K562 (cell line): Measurements from ENCODE around the gene DLGAP3.

Experiments
- BRCA1 ChIP-seq, 2 experiments: fragments of 450-650 bp in 1 of 2; sonication (generic) in 1 of 2; formaldehyde crosslinking in 1 of 2; IDR thresholded peaks; 2 replicates each; pipeline versions ENCODE4 v1.5.0 to v1.6.1; 2017 to 2020; ENCODE audit warnings: mild to moderate bottlenecking in 1 of 2, missing genetic modification reagents in 1 of 2
- CTCF ChIP-seq, 3 experiments: IDR thresholded peaks in 2 of 3; conservative IDR thresholded peaks in 1 of 3; 2 replicates each; pipeline ENCODE4 v1.5.1; 2011 to 2012; ENCODE audit warnings: low read length in 3 of 3, mild to moderate bottlenecking in 3 of 3, control low read depth in 2 of 3, improper control_type of control experiment in 1 of 3, inconsistent platforms in 1 of 3, low read depth in 1 of 3, mixed read lengths in 1 of 3, moderate library complexity in 1 of 3; ENCODE audit not compliant: insufficient read depth in 2 of 3
- EZH2 ChIP-seq: IDR thresholded peaks from 2 replicates; pipeline ENCODE4 v1.6.1; 2012; ENCODE audit warnings: low read depth, mild to moderate bottlenecking, inconsistent platforms, low read length, borderline replicate concordance
- NONO ChIP-seq, 2 experiments: fragments of 200-400 bp in 1 of 2; fragments of 450-650 bp in 1 of 2; formaldehyde crosslinking in 1 of 2; IDR thresholded peaks; 2 replicates each; pipeline ENCODE4 v1.6.1; 2017; ENCODE audit warnings: low read depth in 2 of 2, mild to moderate bottlenecking in 2 of 2, moderate library complexity in 2 of 2, low read length in 1 of 2
- PKNOX1 ChIP-seq: fragments of 450-650 bp; IDR thresholded peaks from 2 replicates; pipeline ENCODE4 v1.6.1; 2016
- POLR2AphosphoS5 ChIP-seq: IDR thresholded peaks from 2 replicates; pipeline ENCODE4 v1.6.1; 2011; ENCODE audit warnings: mild to moderate bottlenecking, low read depth, low read length, moderate library complexity; ENCODE audit not compliant: control insufficient read depth, insufficient read depth
- POLR2G ChIP-seq: fragments of 200-400 bp; formaldehyde crosslinking; IDR thresholded peaks from 2 replicates; pipeline ENCODE4 v1.6.1; 2017; ENCODE audit warnings: low read depth, mild to moderate bottlenecking, antibody characterized with exemption, low read length, moderate library complexity
- SNIP1 ChIP-seq: fragments of 450-650 bp; IDR thresholded peaks from 2 replicates; pipeline ENCODE4 v1.7.1; 2017; ENCODE audit warnings: low read depth, mild to moderate bottlenecking
- TAF1 ChIP-seq: IDR thresholded peaks from 2 replicates; pipeline ENCODE4 v1.6.1; 2011; ENCODE audit warnings: mild to moderate bottlenecking, low read length, moderate library complexity; ENCODE audit not compliant: insufficient read depth, control insufficient read depth, severe bottlenecking; ENCODE audit errors: extremely low read depth
- TBP ChIP-seq: optimal IDR thresholded peaks from 2 replicates; pipeline ENCODE3; 2011; ENCODE audit warnings: low read depth, low read length, improper control_type of control experiment
- ZZZ3 ChIP-seq: fragments of 450-650 bp; IDR thresholded peaks from 2 replicates; pipeline ENCODE4 v1.6.1; 2016; ENCODE audit warnings: antibody characterized with exemption, mild to moderate bottlenecking, moderate library complexity

GRCh38 chr1:34950428-34950827 is 21.0 kb upstream of the DLGAP3 start:
- TF ChIP-seq ZZZ3 (no peak), SNIP1 (no peak), NONO (IDR thresholded peaks at IDR 0.05; ENCODE audit: low read depth in 2 of 2, low read length in 1 of 2) (no peak), BRCA1 (IDR thresholded peaks at IDR 0.05) (no peak), BRCA1 (CRISPR knock-in tag; IDR thresholded peaks at IDR 0.05) (no peak), TAF1 (no peak), POLR2G (no peak), PKNOX1 (no peak), CTCF (IDR thresholded peaks at IDR 0.05 in 2 of 3, conservative IDR thresholded peaks at IDR 0.05 in 1 of 3; ENCODE audit: insufficient read depth in 2 of 3, low read depth in 1 of 3, low read length in 3 of 3) (no peak), POLR2AphosphoS5 (no peak), EZH2 (no peak), TBP (no peak)
